ENCODE results near the gene TMEM38B. TPM values are rescaled to one million over a fixed set of nuclear protein-coding genes. Genes with fewer than 3 reads are reported as not detected.
A peak's percentile ranks its signal among the peaks of the same experiment; 100 is the strongest.

The TMEM38B gene
- total RNA-seq, 4 donors from 2014 or later: 8.6 to 11.3 (median 9.3) TPM

- no peak for ATAC-seq
Observed at GRCh38 chr9:105656131-105656921, 38.0 kb upstream of the TMEM38B start.

GRCh38 chr9:105658351-105658750, 36.0 kb upstream of the TMEM38B start:
- no peak for ATAC-seq
- H3K27ac ChIP-seq: no peak overlapping the region
- no peaks in the 10 kb centered on the region for H3K9me3 ChIP-seq
- 72 to 92% methylated on average over 2 of the region's 2 CpGs for WGBS, 2 donors (ENCODE audit: low coverage in 1 of 2)
- H3K4me1 ChIP-seq: peaks cover 0 to 14% (median 9%) of the 10 kb centered on the region in 3 donors
- peaks cover 49% of the 10 kb centered on the region for H3K27me3 ChIP-seq
- no peak overlapping the region for H3K4me3 ChIP-seq
- no peaks in the 10 kb centered on the region for H3K36me3 ChIP-seq
- TF ChIP-seq EP300 (IDR thresholded peaks at IDR 0.05) (no peak), POLR2AphosphoS5 (IDR thresholded peaks at IDR 0.05) (no peak), CTCF (IDR thresholded peaks at IDR 0.05) (no peak), POLR2A (IDR thresholded peaks at IDR 0.05) (no peak)

More at GRCh38 chr9:105656131-105656921, 38.0 kb upstream of the TMEM38B start:
- no peaks in the 10 kb centered on the region for H3K36me3 ChIP-seq
- peak overlapping the region; percentile 2 to 57 for H3K4me3 ChIP-seq
- peaks cover 0 to 14% (median 9%) of the 10 kb centered on the region in 3 donors for H3K4me1 ChIP-seq
- TF ChIP-seq POLR2A (IDR thresholded peaks at IDR 0.05) (no peak), EP300 (IDR thresholded peaks at IDR 0.05) (no peak), POLR2AphosphoS5 (IDR thresholded peaks at IDR 0.05) (no peak), CTCF (IDR thresholded peaks at IDR 0.05) (peak in 2 of 4 experiments; percentile 32 to 60)
- 1 to 2% methylated on average over 6 to 11 of the region's 75 CpGs for WGBS, 2 donors (ENCODE audit: low coverage in 1 of 2)
- no peaks in the 10 kb centered on the region for H3K9me3 ChIP-seq
- no peak overlapping the region for H3K27ac ChIP-seq
- peaks cover 49% of the 10 kb centered on the region for H3K27me3 ChIP-seq

GRCh38 chr9:105661011-105661410, 33.3 kb upstream of the TMEM38B start:
- WGBS, 2 donors (ENCODE audit: low coverage in 1 of 2): 71 to 100% methylated on average over 2 to 4 of the region's 4 CpGs
- H3K27me3 ChIP-seq: peaks cover 45% of the 10 kb centered on the region
- peaks cover 0 to 10% (median 9%) of the 10 kb centered on the region in 3 donors for H3K4me1 ChIP-seq
- no peaks in the 10 kb centered on the region for H3K9me3 ChIP-seq
- no peak overlapping the region for H3K4me3 ChIP-seq
- no peaks in the 10 kb centered on the region for H3K36me3 ChIP-seq
- no peak overlapping the region for H3K27ac ChIP-seq
- no peak for ATAC-seq
- TF ChIP-seq POLR2A (IDR thresholded peaks at IDR 0.05) (no peak), EP300 (IDR thresholded peaks at IDR 0.05) (no peak), POLR2AphosphoS5 (IDR thresholded peaks at IDR 0.05) (no peak), CTCF (IDR thresholded peaks at IDR 0.05) (no peak)

GRCh38 chr9:105662184-105663104, 31.9 kb upstream of the TMEM38B start, which contains the start of gene TAL2:
TSS of gene TAL2 (plus strand) at chr9:105662457. CDS start at chr9:105662497, 40 bp downstream.
- Histone ChIP-seq H3K27me3 (peaks cover 31% of the 10 kb centered on the region), H3K4me1 (no peaks in the 10 kb centered on the region), H3K27ac (no peak within 1 kb of the TSS), H3K36me3 (no peaks in the 10 kb centered on the region), H3K4me3 (no peak within 1 kb of the TSS), H3K9me3 (no peaks in the 10 kb centered on the region)
- TF ChIP-seq POLR2A (IDR thresholded peaks at IDR 0.05): no peak
- TF ChIP-seq EP300 (IDR thresholded peaks at IDR 0.05): no peak
- TF ChIP-seq CTCF (IDR thresholded peaks at IDR 0.05): no peak
- no peak for TF ChIP-seq POLR2AphosphoS5 (IDR thresholded peaks at IDR 0.05)
- 82 to 94% methylated on average over 6 to 7 of the region's 12 CpGs for WGBS, 2 donors (ENCODE audit: low coverage in 1 of 2)
- ATAC-seq: no peak

All from gastroesophageal sphincter (tissue), 4 donors.